Smooth muscle cell (in vitro differentiated cells): Measurements from ENCODE around the gene ARHGAP4. TPM values are rescaled to one million over a fixed set of nuclear protein-coding genes. Genes with fewer than 3 reads are reported as not detected.

ENCODE experiments used
- DNase-seq: peaks from one replicate; lab custom pipeline; 2025; ENCODE audit not compliant: unreplicated experiment; lab: John Stamatoyannopoulos, UW
- H2AFZ ChIP-seq: fragments of 200-600 bp; sonication (generic); 2 replicates; pipeline ENCODE4 v1.6.0; 2016; ENCODE audit warnings: antibody characterized with exemption, low read depth, mild to moderate bottlenecking
- H3F3A ChIP-seq: fragments of 200-600 bp; sonication (generic); 2 replicates; pipeline ENCODE4 v1.6.0; 2017; ENCODE audit warnings: antibody characterized with exemption, low read depth
- H3K27ac ChIP-seq: fragments of 200-600 bp; sonication (generic); 2 replicates; pipeline ENCODE4 v1.5.1; 2016; ENCODE audit warnings: low read depth, mild to moderate bottlenecking
- H3K27me3 ChIP-seq: fragments of 200-600 bp; sonication (generic); 2 replicates; pipeline ENCODE4 v1.6.1; 2016; ENCODE audit warnings: low read depth, mild to moderate bottlenecking
- H3K36me3 ChIP-seq: fragments of 200-600 bp; sonication (generic); 2 replicates; pipeline ENCODE4 v1.5.1; 2016; ENCODE audit warnings: low read depth
- H3K4me1 ChIP-seq: fragments of 200-600 bp; sonication (generic); 2 replicates; pipeline ENCODE4 v1.5.1; 2016; ENCODE audit warnings: low read depth
- H3K4me2 ChIP-seq: fragments of 200-600 bp; sonication (generic); 2 replicates; pipeline ENCODE4 v1.6.0; 2016; ENCODE audit warnings: mild to moderate bottlenecking
- H3K4me3 ChIP-seq: fragments of 200-600 bp; sonication (generic); 2 replicates; pipeline ENCODE4 v1.5.1; 2016; ENCODE audit warnings: mild to moderate bottlenecking
- H3K79me2 ChIP-seq: fragments of 200-600 bp; sonication (generic); 2 replicates; pipeline ENCODE4 v1.6.0; 2016; ENCODE audit warnings: low read depth, mild to moderate bottlenecking
- H3K9ac ChIP-seq: fragments of 200-600 bp; sonication (generic); 2 replicates; pipeline ENCODE4 v1.6.0; 2016; ENCODE audit warnings: low read depth
- H3K9me3 ChIP-seq: fragments of 200-600 bp; sonication (generic); replicated peaks from 2 replicates; pipeline ENCODE4 v1.5.1; 2016; ENCODE audit warnings: low read depth
- H4K20me1 ChIP-seq: fragments of 200-600 bp; sonication (generic); 2 replicates; pipeline ENCODE4 v1.6.0; 2016; ENCODE audit warnings: low read depth
- CTCF ChIP-seq: fragments of 200-600 bp; sonication (generic); IDR thresholded peaks from 2 replicates; pipeline ENCODE4 v1.5.1; 2017; ENCODE audit warnings: borderline replicate concordance, mild to moderate bottlenecking, antibody characterized with exemption; ENCODE audit not compliant: insufficient read depth, poor library complexity, severe bottlenecking
- WGBS: methylation state at CpG from one replicate; pipeline ENCODE4 v1.1.7; 2016; ENCODE audit warnings: low lambda C conversion rate; 5-methylcytosine and 5-hydroxymethylcytosine counted together
- polyA plus RNA-seq: library from polyadenylated mRNA; unstranded; fragments of >200 nt; fragmentation: Nextera tagmentation; extraction: Ambion mirVana; gene quantifications from 2 replicates; pipeline ENCODE4 v1.2.1, GENCODE V29; 2016
- total RNA-seq: library from RNA; depleted of rRNA; stranded (reverse); fragments of >200 nt; gene quantifications from 2 replicates; pipeline ENCODE4 v1.2.3, GENCODE V29; 2014

ARHGAP4 gene
- total and polyA plus RNA-seq, 2 experiments from 2014 or later = 7.6 to 11.5 TPM

GRCh38 chrX:153906126-153906917 lies 19.7 kb downstream of the ARHGAP4 start:
- Histone ChIP-seq H3K9ac (no peak overlapping the region), H4K20me1 (no peaks in the 10 kb centered on the region), H3K79me2 (no peaks in the 10 kb centered on the region), H3K36me3 (no peaks in the 10 kb centered on the region), H3K4me3 (no peak overlapping the region), H3K27ac (no peak overlapping the region), H3K27me3 (no peaks in the 10 kb centered on the region), H3K4me2 (no peak overlapping the region), H3K4me1 (no peaks in the 10 kb centered on the region), H3F3A (no peaks in the 10 kb centered on the region), H3K9me3 (no peaks in the 10 kb centered on the region), H2AFZ (no peak overlapping the region)
- DNase-seq = no peak
- WGBS = 89% methylated on average over 27 of the region's 27 CpGs
- TF ChIP-seq CTCF = no peak

GRCh38 chrX:153905481-153906095 lies 20.5 kb downstream of the ARHGAP4 start:
- 92% methylated on average over 31 of the region's 32 CpGs for WGBS
- no peaks in the 10 kb centered on the region for H3F3A ChIP-seq
- no peaks in the 10 kb centered on the region for H3K27me3 ChIP-seq
- no peaks in the 10 kb centered on the region for H3K9me3 ChIP-seq
- no peak overlapping the region for H3K4me3 ChIP-seq
- no peak for DNase-seq
- H2AFZ ChIP-seq = no peak overlapping the region
- H3K4me2 ChIP-seq = no peak overlapping the region
- no peaks in the 10 kb centered on the region for H3K4me1 ChIP-seq
- no peak for TF ChIP-seq CTCF
- no peak overlapping the region for H3K27ac ChIP-seq
- H3K36me3 ChIP-seq = no peaks in the 10 kb centered on the region
- H3K9ac ChIP-seq = no peak overlapping the region
- H4K20me1 ChIP-seq = no peaks in the 10 kb centered on the region
- no peaks in the 10 kb centered on the region for H3K79me2 ChIP-seq

GRCh38 chrX:153903991-153904957 lies 21.8 kb downstream of the ARHGAP4 start, which contains the start of gene AVPR2:
AVPR2 (plus strand) TSS chrX:153904673; CDS start chrX:153905146, 473 bp downstream.
- Histone ChIP-seq H3K4me3 (no peak within 1 kb of the TSS), H3K27me3 (no peaks in the 10 kb centered on the region), H2AFZ (no peak within 1 kb of the TSS), H3K9me3 (no peaks in the 10 kb centered on the region), H3K79me2 (no peaks in the 10 kb centered on the region), H3K4me1 (no peaks in the 10 kb centered on the region), H3K4me2 (no peak within 1 kb of the TSS), H4K20me1 (no peaks in the 10 kb centered on the region), H3K9ac (no peak within 1 kb of the TSS), H3F3A (no peaks in the 10 kb centered on the region), H3K27ac (no peak within 1 kb of the TSS), H3K36me3 (no peaks in the 10 kb centered on the region)
- no peak for TF ChIP-seq CTCF
- whole genome bisulfite sequencing = 76% methylated on average over 24 of the region's 26 CpGs
- no peak for DNase-seq
